H9 (cell line): Measurements from ENCODE around the gene HOXD4. TPM values are rescaled to one million over a fixed set of nuclear protein-coding genes. Genes with fewer than 3 reads are reported as not detected.
A peak's percentile ranks its signal among the peaks of the same experiment; 100 is the strongest.

ENCODE experiments used
- DNase-seq: peaks from one replicate; pipeline ENCODE4 v3.0.0-alpha.2; 2017
- H2AFZ ChIP-seq: one replicate; pipeline ENCODE4 v1.6.1; 2013; ENCODE audit warnings: mild to moderate bottlenecking, low read length, control low read depth, moderate library complexity
- H2AK5ac ChIP-seq: 2 replicates; pipeline ENCODE4 v1.6.1; 2013; ENCODE audit warnings: low read length, control low read depth, mixed read lengths; ENCODE audit not compliant: insufficient read length
- H2BK120ac ChIP-seq: one replicate; pipeline ENCODE4 v1.6.1; 2013; ENCODE audit warnings: low read depth, mild to moderate bottlenecking, low read length, control low read depth, inconsistent platforms; ENCODE audit not compliant: poor library complexity, severe bottlenecking
- H2BK12ac ChIP-seq: 2 replicates; pipeline ENCODE4 v1.6.1; 2013; ENCODE audit warnings: low read length, control low read depth, mixed read lengths, low read depth; ENCODE audit not compliant: insufficient read length
- H2BK15ac ChIP-seq: 2 replicates; pipeline ENCODE4 v1.6.1; 2013; ENCODE audit warnings: low read depth, low read length, control low read depth
- H2BK20ac ChIP-seq: one replicate; pipeline ENCODE4 v1.6.1; 2013; ENCODE audit warnings: low read depth, mild to moderate bottlenecking, low read length, control low read depth, inconsistent platforms; ENCODE audit not compliant: poor library complexity, severe bottlenecking
- H2BK5ac ChIP-seq: 2 replicates; pipeline ENCODE4 v1.6.1; 2013; ENCODE audit warnings: low read length, control low read depth, mixed read lengths; ENCODE audit not compliant: insufficient read length
- H3K14ac ChIP-seq: 2 replicates; pipeline ENCODE4 v1.6.1; 2013; ENCODE audit warnings: low read length, control low read depth; ENCODE audit not compliant: insufficient read depth
- H3K18ac ChIP-seq: 2 replicates; pipeline ENCODE4 v1.6.1; 2013; ENCODE audit warnings: low read depth, mild to moderate bottlenecking, mixed read lengths, low read length, control low read depth; ENCODE audit not compliant: insufficient read length
- H3K23ac ChIP-seq: 2 replicates; pipeline ENCODE4 v1.6.1; 2013; ENCODE audit warnings: low read length, control low read depth, mixed read lengths, low read depth; ENCODE audit not compliant: insufficient read length
- H3K23me2 ChIP-seq: 2 replicates; pipeline ENCODE4 v1.6.1; 2013; ENCODE audit warnings: low read depth, mild to moderate bottlenecking, mixed read lengths, low read length, control low read depth; ENCODE audit not compliant: insufficient read length, poor library complexity, severe bottlenecking
- H3K27ac ChIP-seq: 2 replicates; pipeline ENCODE4 v1.5.1; 2013; ENCODE audit warnings: low read length, control low read depth, mixed read lengths, low read depth; ENCODE audit not compliant: insufficient read length
- H3K27me3 ChIP-seq: 2 replicates; pipeline ENCODE4 v1.6.1; 2013; ENCODE audit warnings: low read length, control low read depth, inconsistent platforms; ENCODE audit not compliant: insufficient read depth
- H3K4ac ChIP-seq: 2 replicates; pipeline ENCODE4 v1.6.1; 2013; ENCODE audit warnings: low read depth, mild to moderate bottlenecking, control low read depth, inconsistent platforms, low read length, moderate library complexity
- H3K4me1 ChIP-seq: 2 replicates; pipeline ENCODE4 v1.6.1; 2013; ENCODE audit warnings: low read length, control low read depth, inconsistent platforms; ENCODE audit not compliant: insufficient read depth
- H3K4me2 ChIP-seq: 2 replicates; pipeline ENCODE4 v1.6.1; 2013; ENCODE audit warnings: low read length, control low read depth, mixed read lengths; ENCODE audit not compliant: insufficient read length, insufficient read depth
- H3K56ac ChIP-seq: 2 replicates; pipeline ENCODE4 v1.6.1; 2013; ENCODE audit warnings: low read depth, mild to moderate bottlenecking, mixed read lengths, low read length, control low read depth; ENCODE audit not compliant: insufficient read length
- H3K79me1 ChIP-seq: 2 replicates; pipeline ENCODE4 v1.6.1; 2013; ENCODE audit warnings: low read depth, mild to moderate bottlenecking, moderate library complexity, low read length, control low read depth, inconsistent platforms; ENCODE audit not compliant: insufficient read depth, poor library complexity, severe bottlenecking
- H3K79me2 ChIP-seq: 2 replicates; pipeline ENCODE4 v1.6.1; 2013; ENCODE audit warnings: low read length, control low read depth, inconsistent platforms; ENCODE audit not compliant: insufficient read depth
- H3K9ac ChIP-seq: 2 replicates; pipeline ENCODE4 v1.6.1; 2013; ENCODE audit warnings: low read length, control low read depth, mixed read lengths; ENCODE audit not compliant: insufficient read length; ENCODE audit errors: extremely low read depth
- H3K9me3 ChIP-seq: one replicate; pipeline ENCODE4 v1.6.1; 2013; ENCODE audit warnings: low read depth, low read length, inconsistent platforms; ENCODE audit not compliant: control insufficient read depth
- H3T11ph ChIP-seq: one replicate; pipeline ENCODE4 v1.6.1; 2013; ENCODE audit warnings: mild to moderate bottlenecking, low read length, control low read depth, inconsistent platforms
- H4K20me1 ChIP-seq: one replicate; pipeline ENCODE4 v1.6.1; 2013; ENCODE audit not compliant: control insufficient read depth, insufficient read length, insufficient read depth
- H4K5ac ChIP-seq: 2 replicates; pipeline ENCODE4 v1.6.1; 2013; ENCODE audit warnings: low read depth, mild to moderate bottlenecking, mixed read lengths, low read length, control low read depth; ENCODE audit not compliant: insufficient read length
- H4K8ac ChIP-seq: replicated peaks from 2 replicates; pipeline ENCODE4 v1.6.1; 2013; ENCODE audit warnings: low read length, control low read depth, mixed read lengths, low read depth; ENCODE audit not compliant: insufficient read length
- H4K91ac ChIP-seq: 2 replicates; pipeline ENCODE4 v1.6.1; 2013; ENCODE audit warnings: low read depth, mild to moderate bottlenecking, moderate library complexity, mixed read lengths, low read length, control low read depth; ENCODE audit not compliant: insufficient read length
- H3K27ac Mint-ChIP-seq, 3 experiments: 2 replicates in 2 of 3; 3 replicates in 1 of 3; pipeline ENCODE4 v1.8.0; 2020 to 2021; ENCODE audit warnings: mixed read lengths in 3 of 3, mild to moderate bottlenecking in 1 of 3, moderate library complexity in 1 of 3
- H3K27me3 Mint-ChIP-seq: 2 replicates; pipeline ENCODE4 v1.8.0; 2021; ENCODE audit warnings: low read depth, mild to moderate bottlenecking, moderate library complexity, mixed read lengths
- H3K36me3 Mint-ChIP-seq, 3 experiments: 2 replicates in 2 of 3; 3 replicates in 1 of 3; pipeline ENCODE4 v1.8.0; 2020 to 2021; ENCODE audit warnings: low read depth in 3 of 3, mixed read lengths in 3 of 3; ENCODE audit not compliant: insufficient read depth in 1 of 3
- H3K4me1 Mint-ChIP-seq, 2 experiments: 2 replicates each; pipeline ENCODE4 v1.8.0; 2020; ENCODE audit warnings: mixed read lengths in 2 of 2
- H3K4me3 Mint-ChIP-seq, 2 experiments: 2 replicates in 1 of 2; 3 replicates in 1 of 2; pipeline ENCODE4 v1.8.0; 2020 to 2021; ENCODE audit warnings: mild to moderate bottlenecking in 2 of 2, mixed read lengths in 2 of 2, moderate library complexity in 1 of 2
- H3K9me3 Mint-ChIP-seq, 2 experiments: 2 replicates in 1 of 2; 3 replicates in 1 of 2; pipeline ENCODE4 v1.8.0; 2020; ENCODE audit warnings: mild to moderate bottlenecking in 2 of 2, mixed read lengths in 2 of 2, moderate library complexity in 1 of 2
- CTCF ChIP-seq: fragments of 200-600 bp; sonication (generic); conservative IDR thresholded peaks from 3 replicates; pipeline ENCODE4 v1.8.0; 2021; ENCODE audit warnings: antibody characterized with exemption, mild to moderate bottlenecking
- WGBS: extraction: QIAGEN DNeasy Blood & Tissue Kit; methylation state at CpG from one replicate; pipeline ENCODE4 v1.1.7; 2013; ENCODE audit warnings: missing lambda C conversion rate, low lambda C conversion rate, mixed read lengths; ENCODE audit not compliant: insufficient read length; ENCODE audit errors: extremely low coverage; 5-methylcytosine and 5-hydroxymethylcytosine counted together
- total RNA-seq: library from RNA; stranded (reverse); gene quantifications from 2 replicates; pipeline ENCODE4 v1.2.1, GENCODE V29; 2021

Gene HOXD4
- total RNA-seq, 1 experiment from 2014 or later = not detected

GRCh38 chr2:176106581-176107539 lies 44.5 kb upstream of the HOXD4 start, which contains the start of gene HOXD11:
HOXD11 (plus strand) TSS chr2:176107280; CDS start chr2:176107356, 76 bp downstream.
- H4K8ac ChIP-seq = no peak within 1 kb of the TSS

More at GRCh38 chr2:176106581-176107539, 44.5 kb upstream of the HOXD4 start, which contains the start of gene HOXD11:
- DNase-seq = peak; percentile 83
- H3K36me3 Mint-ChIP-seq = no peaks in the 10 kb centered on the region; a peak in 2 of 7 replicates
- H3K56ac ChIP-seq = no peak within 1 kb of the TSS
- no peak within 1 kb of the TSS for H3K27ac Mint-ChIP-seq
- H3K9ac ChIP-seq = no peak within 1 kb of the TSS
- no peaks in the 10 kb centered on the region for H4K20me1 ChIP-seq
- no peak for TF ChIP-seq CTCF
- H3K4me1 ChIP-seq = no peaks in the 10 kb centered on the region
- no peak within 1 kb of the TSS for H2BK5ac ChIP-seq
- H3K27ac ChIP-seq = no peak within 1 kb of the TSS
- H3T11ph ChIP-seq = no peak within 1 kb of the TSS
- peaks cover 93% of the 10 kb centered on the region for H3K27me3 ChIP-seq
- peaks cover 14 to 39% of the 10 kb centered on the region in 2 experiments for H3K4me1 Mint-ChIP-seq
- no CpG with 5 or more reads among the region's 85 CpGs for WGBS
- no peak within 1 kb of the TSS for H2AFZ ChIP-seq
- peaks cover 5 to 17% of the 10 kb centered on the region in 2 experiments for H3K9me3 Mint-ChIP-seq
- H3K14ac ChIP-seq = no peak within 1 kb of the TSS
- no peak within 1 kb of the TSS for H4K5ac ChIP-seq
- peaks cover 96% of the 10 kb centered on the region for H3K27me3 Mint-ChIP-seq
- H3K4ac ChIP-seq = no peak within 1 kb of the TSS
- H2BK12ac ChIP-seq = no peak within 1 kb of the TSS
- H3K9me3 ChIP-seq = no peaks in the 10 kb centered on the region
- no peak within 1 kb of the TSS for H2BK20ac ChIP-seq
- no peak within 1 kb of the TSS for H4K91ac ChIP-seq
- H3K4me2 ChIP-seq = peak within 1 kb of the TSS; percentile 18
- H2BK120ac ChIP-seq = no peak within 1 kb of the TSS
- H3K18ac ChIP-seq = no peak within 1 kb of the TSS
- H2BK15ac ChIP-seq = no peak within 1 kb of the TSS
- H3K4me3 Mint-ChIP-seq = peak within 1 kb of the TSS; percentile 26 to 73; a peak in 4 of 5 replicates
- no peak within 1 kb of the TSS for H3K23ac ChIP-seq
- no peaks in the 10 kb centered on the region for H3K79me1 ChIP-seq
- H3K79me2 ChIP-seq = no peaks in the 10 kb centered on the region
- H3K23me2 ChIP-seq = no peaks in the 10 kb centered on the region
- no peak within 1 kb of the TSS for H2AK5ac ChIP-seq
